ENCODE measurements around the gene ZNF709.
"Not testable (repeated sequence)": the region's sequence is repeated elsewhere in the genome, so short reads cannot be mapped to it uniquely, and the experiment has no call there.

The ZNF709 gene

GRCh38 chr19:12450844-12451243, 33.8 kb downstream of the ZNF709 start:
- no peak overlapping the region for H3K27ac ChIP-seq (ENCODE audit: low read depth, low read length, poor library complexity, severe bottlenecking)
- H2AFZ ChIP-seq (ENCODE audit: low read length): no peak overlapping the region
- H3K9me2 ChIP-seq (ENCODE audit: low read depth, low read length): no peaks in the 10 kb centered on the region
- no peak for TF ChIP-seq EZH2 (IDR thresholded peaks at IDR 0.05; ENCODE audit: borderline replicate concordance, low read length)
- no peak for TF ChIP-seq CTCF (IDR thresholded peaks at IDR 0.05; ENCODE audit: low read length)
- no peaks in the 10 kb centered on the region for H3K79me2 ChIP-seq (ENCODE audit: insufficient read depth, low read length)
- no peak overlapping the region for H3K4me3 ChIP-seq (ENCODE audit: low read depth, low read length, poor library complexity, severe bottlenecking)
- H3K4me1 ChIP-seq (ENCODE audit: insufficient read depth, low read length, severe bottlenecking): no peaks in the 10 kb centered on the region
- H3K9me3 ChIP-seq (ENCODE audit: low read length): no peaks in the 10 kb centered on the region
- H3K4me2 ChIP-seq (ENCODE audit: low read length): no peak overlapping the region
- H3K36me3 ChIP-seq (ENCODE audit: insufficient read depth, low read length): no peaks in the 10 kb centered on the region
- no peaks in the 10 kb centered on the region for H3F3A ChIP-seq (ENCODE audit: insufficient read depth, low read length)
- H3K27me3 ChIP-seq (ENCODE audit: insufficient read depth, low read length): no peaks in the 10 kb centered on the region
- no peaks in the 10 kb centered on the region for H4K20me1 ChIP-seq (ENCODE audit: insufficient read depth, low read length)
- no peak overlapping the region for H3K9ac ChIP-seq (ENCODE audit: low read length)

- H3K36me3 ChIP-seq (ENCODE audit: insufficient read depth, low read length): no peaks in the 10 kb centered on the region
- no peak overlapping the region for H3K4me2 ChIP-seq (ENCODE audit: low read length)
- H3K4me1 ChIP-seq (ENCODE audit: insufficient read depth, low read length, severe bottlenecking): no peaks in the 10 kb centered on the region
- H3K27ac ChIP-seq (ENCODE audit: low read depth, low read length, poor library complexity, severe bottlenecking): no peak overlapping the region
- no peak for TF ChIP-seq EZH2 (IDR thresholded peaks at IDR 0.05; ENCODE audit: borderline replicate concordance, low read length)
- H3K27me3 ChIP-seq (ENCODE audit: insufficient read depth, low read length): no peaks in the 10 kb centered on the region
- H3K79me2 ChIP-seq (ENCODE audit: insufficient read depth, low read length): no peaks in the 10 kb centered on the region
- no peaks in the 10 kb centered on the region for H3K9me3 ChIP-seq (ENCODE audit: low read length)
- H3K9ac ChIP-seq (ENCODE audit: low read length): no peak overlapping the region
- H4K20me1 ChIP-seq (ENCODE audit: insufficient read depth, low read length): no peaks in the 10 kb centered on the region
- H3F3A ChIP-seq (ENCODE audit: insufficient read depth, low read length): no peaks in the 10 kb centered on the region
- H3K4me3 ChIP-seq (ENCODE audit: low read depth, low read length, poor library complexity, severe bottlenecking): no peak overlapping the region
- H3K9me2 ChIP-seq (ENCODE audit: low read depth, low read length): no peaks in the 10 kb centered on the region
- H2AFZ ChIP-seq (ENCODE audit: low read length): no peak overlapping the region
Measured at GRCh38 chr19:12448808-12449207, 35.8 kb downstream of the ZNF709 start.

GRCh38 chr19:12440541-12441316, 43.9 kb downstream of the ZNF709 start, which contains the start of gene ZNF443:
Gene ZNF443, minus strand, starts transcription at chr19:12441021. Its CDS starts 107 bp downstream, at chr19:12440914.
- H3K27ac ChIP-seq (ENCODE audit: low read depth, low read length, poor library complexity, severe bottlenecking): peak within 1 kb of the TSS; percentile 13
- no peaks in the 10 kb centered on the region for H3K9me3 ChIP-seq (ENCODE audit: low read length)
- H3F3A ChIP-seq (ENCODE audit: insufficient read depth, low read length): no peaks in the 10 kb centered on the region
- peak within 1 kb of the TSS; percentile 34; the same call in 1 of the 2 replicates for H2AFZ ChIP-seq (ENCODE audit: low read length)
- peak within 1 kb of the TSS; percentile 98 for H3K4me2 ChIP-seq (ENCODE audit: low read length)
- H3K27me3 ChIP-seq (ENCODE audit: insufficient read depth, low read length): no peaks in the 10 kb centered on the region
- H3K79me2 ChIP-seq (ENCODE audit: insufficient read depth, low read length): no peaks in the 10 kb centered on the region
- H3K9ac ChIP-seq (ENCODE audit: low read length): peak within 1 kb of the TSS; percentile 86
- no peaks in the 10 kb centered on the region for H4K20me1 ChIP-seq (ENCODE audit: insufficient read depth, low read length)
- TF ChIP-seq EZH2 (IDR thresholded peaks at IDR 0.05; ENCODE audit: borderline replicate concordance, low read length): no peak
- TF ChIP-seq CTCF (IDR thresholded peaks at IDR 0.05; ENCODE audit: low read length): no peak
- H3K36me3 ChIP-seq (ENCODE audit: insufficient read depth, low read length): no peaks in the 10 kb centered on the region
- H3K4me1 ChIP-seq (ENCODE audit: insufficient read depth, low read length, severe bottlenecking): no peaks in the 10 kb centered on the region
- H3K9me2 ChIP-seq (ENCODE audit: low read depth, low read length): no peaks in the 10 kb centered on the region
- H3K4me3 ChIP-seq (ENCODE audit: low read depth, low read length, poor library complexity, severe bottlenecking): peak within 1 kb of the TSS; percentile 95

- H3K27me3 ChIP-seq (ENCODE audit: insufficient read depth, low read length); H3F3A ChIP-seq (ENCODE audit: insufficient read depth, low read length); H2AFZ ChIP-seq (ENCODE audit: low read length); H3K36me3 ChIP-seq (ENCODE audit: insufficient read depth, low read length); H3K79me2 ChIP-seq (ENCODE audit: insufficient read depth, low read length); H3K9me2 ChIP-seq (ENCODE audit: low read depth, low read length); H3K9me3 ChIP-seq (ENCODE audit: low read length); H4K20me1 ChIP-seq (ENCODE audit: insufficient read depth, low read length); H3K4me1 ChIP-seq (ENCODE audit: insufficient read depth, low read length, severe bottlenecking); H3K27ac ChIP-seq (ENCODE audit: low read depth, low read length, poor library complexity, severe bottlenecking): not testable (repeated sequence)
- H3K4me2 ChIP-seq (ENCODE audit: low read length): peak overlapping the region; percentile 98
- peak overlapping the region; percentile 95 for H3K4me3 ChIP-seq (ENCODE audit: low read depth, low read length, poor library complexity, severe bottlenecking)
- H3K9ac ChIP-seq (ENCODE audit: low read length): peak overlapping the region; percentile 86
Measured at GRCh38 chr19:12439686-12440540, 44.7 kb downstream of the ZNF709 start.

GRCh38 chr19:12430726-12431299, 53.8 kb downstream of the ZNF709 start:
- Histone ChIP-seq H3K9me3 (ENCODE audit: low read length) (0 out of 2 replicates have a peak, but pooled peaks cover 11% of the 10 kb centered on the region), H3K36me3 (ENCODE audit: insufficient read depth, low read length) (peaks cover 16% of the 10 kb centered on the region)
- not testable (repeated sequence) for H3K27me3 ChIP-seq (ENCODE audit: insufficient read depth, low read length); H2AFZ ChIP-seq (ENCODE audit: low read length); H4K20me1 ChIP-seq (ENCODE audit: insufficient read depth, low read length); H3K27ac ChIP-seq (ENCODE audit: low read depth, low read length, poor library complexity, severe bottlenecking); H3F3A ChIP-seq (ENCODE audit: insufficient read depth, low read length); H3K79me2 ChIP-seq (ENCODE audit: insufficient read depth, low read length); H3K9me2 ChIP-seq (ENCODE audit: low read depth, low read length); H3K4me1 ChIP-seq (ENCODE audit: insufficient read depth, low read length, severe bottlenecking); H3K9ac ChIP-seq (ENCODE audit: low read length); H3K4me2 ChIP-seq (ENCODE audit: low read length); H3K4me3 ChIP-seq (ENCODE audit: low read depth, low read length, poor library complexity, severe bottlenecking)

Data from OCI-LY1 (cell line).